ENCODE results near the gene CMBL. TPM values are rescaled to one million over a fixed set of nuclear protein-coding genes. Genes with fewer than 3 reads are reported as not detected.
"Not testable (repeated sequence)": the region's sequence is repeated elsewhere in the genome, so short reads cannot be mapped to it uniquely, and the experiment has no call there.

The CMBL gene
- total RNA-seq, 1 experiment from 2014 or later = 43.2 TPM

GRCh38 chr5:10315201-10315600 lies 7.5 kb upstream of the CMBL start:
- ATAC-seq (no peak), DNase-seq (ENCODE audit: low read depth, low spot score) (no peak)
- ChIA-PET CTCF (no interaction called here), POLR2A (no interaction called here)
- Histone ChIP-seq H3K4me1 (ENCODE audit: control insufficient read depth, insufficient read depth, low read length) (peaks cover 9% of the 10 kb centered on the region), H3K4me3 (ENCODE audit: low read depth in 2 of 2, low read length in 2 of 2) (no peak overlapping the region), H3K9me3 (ENCODE audit: control insufficient read depth, insufficient read depth, low read depth, low read length) (no peaks in the 10 kb centered on the region), H3K27ac (ENCODE audit: low read length) (no peak overlapping the region), H3K36me3 (ENCODE audit: control insufficient read depth, insufficient read depth, low read length) (no peaks in the 10 kb centered on the region), H3K27me3 (ENCODE audit: control insufficient read depth, insufficient read depth, low read length) (no peaks in the 10 kb centered on the region)
- in situ Hi-C loops (cut with HindIII; ENCODE audit: low pct_unique_long_range_greater_than_20kb, low sequenced_read_pairs) (no loop called here), intact Hi-C loops (cut with micrococcal nuclease; ENCODE audit: unreplicated experiment) (no loop called here)
- TF ChIP-seq POLR2AphosphoS5 (IDR thresholded peaks at IDR 0.05; ENCODE audit: low read depth, low read length) (no peak), CTCF (IDR thresholded peaks at IDR 0.05) (no peak), SIN3A (IDR thresholded peaks at IDR 0.05; ENCODE audit: borderline replicate concordance, insufficient read depth, low read depth, low read length) (no peak), TCF7L2 (IDR thresholded peaks at IDR 0.05; ENCODE audit: low read depth, low read length) (no peak)
- TF ChIP-seq, protein P1, sequence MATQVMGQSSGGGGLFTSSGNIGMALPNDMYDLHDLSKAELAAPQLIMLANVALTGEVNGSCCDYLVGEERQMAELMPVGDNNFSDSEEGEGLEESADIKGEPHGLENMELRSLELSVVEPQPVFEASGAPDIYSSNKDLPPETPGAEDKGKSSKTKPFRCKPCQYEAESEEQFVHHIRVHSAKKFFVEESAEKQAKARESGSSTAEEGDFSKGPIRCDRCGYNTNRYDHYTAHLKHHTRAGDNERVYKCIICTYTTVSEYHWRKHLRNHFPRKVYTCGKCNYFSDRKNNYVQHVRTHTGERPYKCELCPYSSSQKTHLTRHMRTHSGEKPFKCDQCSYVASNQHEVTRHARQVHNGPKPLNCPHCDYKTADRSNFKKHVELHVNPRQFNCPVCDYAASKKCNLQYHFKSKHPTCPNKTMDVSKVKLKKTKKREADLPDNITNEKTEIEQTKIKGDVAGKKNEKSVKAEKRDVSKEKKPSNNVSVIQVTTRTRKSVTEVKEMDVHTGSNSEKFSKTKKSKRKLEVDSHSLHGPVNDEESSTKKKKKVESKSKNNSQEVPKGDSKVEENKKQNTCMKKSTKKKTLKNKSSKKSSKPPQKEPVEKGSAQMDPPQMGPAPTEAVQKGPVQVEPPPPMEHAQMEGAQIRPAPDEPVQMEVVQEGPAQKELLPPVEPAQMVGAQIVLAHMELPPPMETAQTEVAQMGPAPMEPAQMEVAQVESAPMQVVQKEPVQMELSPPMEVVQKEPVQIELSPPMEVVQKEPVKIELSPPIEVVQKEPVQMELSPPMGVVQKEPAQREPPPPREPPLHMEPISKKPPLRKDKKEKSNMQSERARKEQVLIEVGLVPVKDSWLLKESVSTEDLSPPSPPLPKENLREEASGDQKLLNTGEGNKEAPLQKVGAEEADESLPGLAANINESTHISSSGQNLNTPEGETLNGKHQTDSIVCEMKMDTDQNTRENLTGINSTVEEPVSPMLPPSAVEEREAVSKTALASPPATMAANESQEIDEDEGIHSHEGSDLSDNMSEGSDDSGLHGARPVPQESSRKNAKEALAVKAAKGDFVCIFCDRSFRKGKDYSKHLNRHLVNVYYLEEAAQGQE (IDR thresholded peaks at IDR 0.05; ENCODE audit: insufficient read depth in 1 of 2, low read depth in 2 of 2, low read length in 1 of 2) = no peak
- no TSS peak for BruUV-seq (replicated peaks)

DNA sequence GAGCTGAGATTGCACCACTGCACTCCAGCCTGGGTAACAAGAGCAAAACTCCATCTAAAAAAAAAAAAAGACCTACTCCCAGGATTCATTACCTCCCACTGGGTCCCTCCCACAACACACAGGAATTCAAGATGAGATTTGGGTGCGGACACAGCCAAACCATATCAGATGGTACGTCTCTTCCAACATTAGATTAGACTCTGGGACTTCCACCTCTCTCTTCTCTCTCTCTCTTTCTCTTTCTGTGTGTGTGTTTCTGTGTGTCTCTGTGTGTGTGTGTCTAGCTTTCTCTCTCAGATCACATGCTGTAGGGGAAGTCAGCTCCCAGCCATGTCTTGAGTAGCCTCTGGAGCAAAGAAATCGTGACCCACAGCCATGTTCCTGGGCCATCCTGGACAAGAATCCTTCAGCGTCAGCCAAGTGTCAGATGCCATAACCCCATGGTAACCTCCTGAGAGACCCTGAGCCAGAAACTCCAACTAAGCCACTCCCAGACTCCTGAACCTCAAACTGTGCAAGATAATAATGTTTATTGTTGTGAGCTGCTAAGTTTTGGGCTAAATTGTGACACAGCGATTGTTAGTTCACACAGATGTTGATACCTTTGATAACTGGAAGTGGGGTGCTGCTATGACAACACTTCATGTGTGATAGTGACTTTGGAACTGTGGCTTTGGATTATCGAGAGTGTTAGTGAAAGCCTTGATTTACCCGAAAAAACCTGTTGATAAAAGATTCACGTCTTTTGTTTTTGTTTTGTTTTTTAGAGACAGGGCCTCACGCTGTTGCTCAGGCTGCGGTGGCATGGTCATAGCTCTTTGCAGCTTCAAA lies 4.1 kb upstream of the CMBL start:
- TF ChIP-seq, protein P1 (IDR thresholded peaks at IDR 0.05; ENCODE audit: insufficient read depth in 1 of 2, low read depth in 2 of 2, low read length in 1 of 2) = no peak
- no peak for TF ChIP-seq SIN3A (IDR thresholded peaks at IDR 0.05; ENCODE audit: borderline replicate concordance, insufficient read depth, low read depth, low read length)
- no peak for TF ChIP-seq TCF7L2 (IDR thresholded peaks at IDR 0.05; ENCODE audit: low read depth, low read length)
- ChIA-PET POLR2A (no interaction called here), CTCF (no interaction called here)
- Histone ChIP-seq H3K4me3 (ENCODE audit: low read depth in 2 of 2, low read length in 2 of 2) (no peak overlapping the region), H3K4me1 (ENCODE audit: control insufficient read depth, insufficient read depth, low read length) (peaks cover 18% of the 10 kb centered on the region), H3K9me3 (ENCODE audit: control insufficient read depth, insufficient read depth, low read depth, low read length) (no peaks in the 10 kb centered on the region), H3K27ac (ENCODE audit: low read length) (peak overlapping the region; percentile 71), H3K36me3 (ENCODE audit: control insufficient read depth, insufficient read depth, low read length) (no peaks in the 10 kb centered on the region), H3K27me3 (ENCODE audit: control insufficient read depth, insufficient read depth, low read length) (no peaks in the 10 kb centered on the region)
- DNase-seq (ENCODE audit: low read depth, low spot score) = no peak
- intact Hi-C loops (cut with micrococcal nuclease; ENCODE audit: unreplicated experiment) = no loop called here
- ATAC-seq = no peak
- in situ Hi-C loops (cut with HindIII; ENCODE audit: low pct_unique_long_range_greater_than_20kb, low sequenced_read_pairs) = no loop called here
- no TSS peak for BruUV-seq (replicated peaks)

DNA sequence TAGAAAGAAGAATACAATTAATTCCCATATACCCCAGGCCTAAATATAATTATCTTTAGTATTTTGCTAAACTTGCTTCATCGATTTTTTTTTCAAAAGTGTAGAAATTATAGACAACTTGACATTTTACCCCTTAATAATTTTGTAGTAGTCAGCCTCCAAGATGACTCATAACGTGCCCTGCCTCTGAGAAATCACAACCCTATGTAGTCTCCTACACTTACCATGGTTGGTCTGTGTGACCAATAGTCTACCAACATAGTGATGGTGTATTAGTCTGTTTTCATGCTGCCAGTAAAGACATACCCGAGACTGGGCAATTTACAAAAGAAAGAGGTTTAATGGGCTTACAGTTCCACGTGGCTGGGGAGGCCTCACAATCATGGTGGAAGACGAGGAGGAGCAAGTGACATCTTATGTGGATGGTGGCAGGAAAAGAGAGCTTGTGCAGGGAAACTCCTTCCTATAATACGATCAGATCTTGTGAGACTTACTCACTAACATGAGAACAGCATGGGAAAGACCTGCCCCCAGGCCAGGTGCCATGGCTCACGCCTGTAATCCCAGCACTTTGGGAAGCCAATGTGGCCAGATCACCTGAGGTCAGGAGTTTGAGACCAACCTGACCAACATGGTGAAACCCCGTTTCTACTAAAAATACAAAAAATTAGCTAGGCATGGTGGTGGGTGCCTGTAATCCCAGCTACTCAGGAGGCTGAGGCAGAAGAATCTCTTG lies 3.3 kb upstream of the CMBL start:
- intact Hi-C loops (cut with micrococcal nuclease; ENCODE audit: unreplicated experiment); H3K4me3 ChIP-seq (ENCODE audit: low read depth in 2 of 2, low read length in 2 of 2); BruUV-seq (replicated peaks); DNase-seq (ENCODE audit: low read depth, low spot score); ATAC-seq; H3K9me3 ChIP-seq (ENCODE audit: control insufficient read depth, insufficient read depth, low read depth, low read length); CTCF ChIA-PET; in situ Hi-C loops (cut with HindIII; ENCODE audit: low pct_unique_long_range_greater_than_20kb, low sequenced_read_pairs); POLR2A ChIA-PET; H3K27me3 ChIP-seq (ENCODE audit: control insufficient read depth, insufficient read depth, low read length); H3K36me3 ChIP-seq (ENCODE audit: control insufficient read depth, insufficient read depth, low read length): not testable (repeated sequence)
- Histone ChIP-seq H3K4me1 (ENCODE audit: control insufficient read depth, insufficient read depth, low read length) (peaks cover 25% of the 10 kb centered on the region), H3K27ac (ENCODE audit: low read length) (peak overlapping the region; percentile 80)
